Kidney (tissue), 14 donors: ENCODE results near the gene TLCD4. TPM values are rescaled to one million over a fixed set of nuclear protein-coding genes. Genes with fewer than 3 reads are reported as not detected.
"Not testable (repeated sequence)": the region's sequence is repeated elsewhere in the genome, so short reads cannot be mapped to it uniquely, and the experiment has no call there.

Source experiments
- DNase-seq, 5 donors: peaks; one replicate each; pipeline ENCODE4 v3.0.0-alpha.2; 2013 to 2020
- FAIRE-seq: peaks from 2 replicates; lab custom pipeline; 2012; peaks lifted over from hg19 to GRCh38; lab: Jason Lieb, UNC
- H3K27ac ChIP-seq, 2 donors: one replicate each; pipeline ENCODE4 v1.7.0; 2013; ENCODE audit warnings: low read depth in 2 of 2, low read length in 2 of 2, inconsistent platforms in 1 of 2
- H3K27me3 ChIP-seq: one replicate; pipeline ENCODE4 v1.7.1; 2013; ENCODE audit warnings: low read length, inconsistent platforms; ENCODE audit not compliant: control insufficient read depth, insufficient read depth
- H3K36me3 ChIP-seq, 3 donors: one replicate each; pipeline versions ENCODE4 v1.7.0 to v1.7.1; 2013; ENCODE audit warnings: low read length in 3 of 3, control low read depth in 1 of 3, inconsistent platforms in 1 of 3; ENCODE audit not compliant: insufficient read depth in 3 of 3, control insufficient read depth in 2 of 3
- H3K4me1 ChIP-seq, 3 donors: one replicate each; pipeline versions ENCODE4 v1.7.0 to v1.7.1; 2013; ENCODE audit warnings: low read length in 3 of 3, inconsistent platforms in 1 of 3, low read depth in 1 of 3; ENCODE audit not compliant: control insufficient read depth in 2 of 3, insufficient read depth in 2 of 3
- H3K4me3 ChIP-seq, 3 donors: one replicate each; pipeline versions ENCODE4 v1.7.0 to v1.8.1; 2013; ENCODE audit warnings: low read length in 3 of 3, control low read depth in 1 of 3, inconsistent platforms in 1 of 3
- H3K9ac ChIP-seq, 3 donors: one replicate each; pipeline versions ENCODE4 v1.7.0 to v1.7.1; 2013; ENCODE audit warnings: low read length in 3 of 3, control low read depth in 1 of 3, inconsistent platforms in 1 of 3
- H3K9me3 ChIP-seq, 3 donors: one replicate each; pipeline versions ENCODE4 v1.7.0 to v1.7.1; 2013; ENCODE audit warnings: low read length in 3 of 3, control low read depth in 1 of 3, inconsistent platforms in 1 of 3; ENCODE audit not compliant: control insufficient read depth in 2 of 3, insufficient read depth in 1 of 3
- CTCF ChIP-seq: IDR thresholded peaks from 3 replicates; pipeline ENCODE4 v1.5.1; 2012; ENCODE audit warnings: mild to moderate bottlenecking, moderate library complexity, borderline replicate concordance; ENCODE audit not compliant: insufficient read depth; ENCODE audit errors: extremely low read depth
- intact Hi-C: fragments of 100-400 bp; cut with DNase I; formaldehyde crosslinking; loops from one replicate; pipeline ENCODE4 v1.11.1; 2022
- polyA plus RNA-seq: library from polyadenylated mRNA; stranded (reverse); fragments of 350-450 nt; fragmentation: Illumina TruSeq; extraction: RNeasy Lipid Tissue Mini Kit (QIAGEN cat#74804); gene quantifications from one replicate; pipeline ENCODE4 v1.2.3, GENCODE V29; 2014; ENCODE audit warnings: low read depth, low replicate concordance; ENCODE audit not compliant: insufficient read depth
- total RNA-seq: library from RNA; stranded (reverse); fragmentation: NEBNext Ultra II Directional; extraction: Animal tissue kit (Norgen Biotek cat#: 25700); gene quantifications from one replicate; pipeline ENCODE4 v1.2.1, GENCODE V29; 2021
- donor health status: control.
- donor health status: control.
- donor health status: control.
- donor health status: control.
- donor health status: control.
- donor health status: DM: yes; HTN: yes; CAD: no.
- donor health status: Normal renal cell carcinoma (clear cell type).

Gene TLCD4
- total and polyA plus RNA-seq, 2 donors from 2014 or later = 2.4 to 7.1 TPM

GRCh38 chr1:95088303-95088702, 28.9 kb upstream of the TLCD4 start:
- Histone ChIP-seq H3K9ac (no peak overlapping the region), H3K4me3 (no peak overlapping the region), H3K27me3 (no peaks in the 10 kb centered on the region), H3K4me1 (peaks cover 0 to 3% (median 0%) of the 10 kb centered on the region in 3 donors), H3K9me3 (no peaks in the 10 kb centered on the region), H3K36me3 (no peaks in the 10 kb centered on the region), H3K27ac (no peak overlapping the region)
- no peak for FAIRE-seq
- no peak for TF ChIP-seq CTCF
- no peak for DNase-seq
- intact Hi-C loops = no loop called here

- FAIRE-seq (no peak), DNase-seq (no peak)
- H3K4me3 ChIP-seq = no peak overlapping the region
- H3K36me3 ChIP-seq = no peaks in the 10 kb centered on the region
- H3K4me1 ChIP-seq = peaks cover 0 to 3% (median 0%) of the 10 kb centered on the region in 3 donors
- H3K9me3 ChIP-seq = no peaks in the 10 kb centered on the region
- no peak overlapping the region for H3K9ac ChIP-seq
- intact Hi-C loops = no loop called here
- no peak for TF ChIP-seq CTCF
- H3K27me3 ChIP-seq = no peaks in the 10 kb centered on the region
- no peak overlapping the region for H3K27ac ChIP-seq
Measured at GRCh38 chr1:95089650-95090287, 27.4 kb upstream of the TLCD4 start.

GRCh38 chr1:95091290-95091689, 25.9 kb upstream of the TLCD4 start:
- H3K27ac ChIP-seq, H3K4me1 ChIP-seq, FAIRE-seq, H3K36me3 ChIP-seq, DNase-seq, H3K9ac ChIP-seq, H3K27me3 ChIP-seq, intact Hi-C loops, H3K9me3 ChIP-seq, H3K4me3 ChIP-seq: not testable (repeated sequence)

- H3K27ac ChIP-seq, H3K36me3 ChIP-seq, H3K4me1 ChIP-seq, FAIRE-seq, H3K9me3 ChIP-seq, H3K4me3 ChIP-seq, H3K27me3 ChIP-seq, intact Hi-C loops, DNase-seq, H3K9ac ChIP-seq: not testable (repeated sequence)
Measured at GRCh38 chr1:95092891-95093290, 24.3 kb upstream of the TLCD4 start.
